Stimulated activated CD4-positive, alpha-beta T cell treated with anti-CD3 and anti-CD28 coated beads, Interleukin-2, amount 100 ng/mL, for 48 hours (primary cell): Measurements from ENCODE around the gene AKR1C2.
"Not testable (repeated sequence)": the region's sequence is repeated elsewhere in the genome, so short reads cannot be mapped to it uniquely, and the experiment has no call there.

Source experiments
- DNase-seq, 2 donors: peaks; one replicate each; pipeline ENCODE4 v3.0.0-alpha.2; 2020

AKR1C2 gene

DNA sequence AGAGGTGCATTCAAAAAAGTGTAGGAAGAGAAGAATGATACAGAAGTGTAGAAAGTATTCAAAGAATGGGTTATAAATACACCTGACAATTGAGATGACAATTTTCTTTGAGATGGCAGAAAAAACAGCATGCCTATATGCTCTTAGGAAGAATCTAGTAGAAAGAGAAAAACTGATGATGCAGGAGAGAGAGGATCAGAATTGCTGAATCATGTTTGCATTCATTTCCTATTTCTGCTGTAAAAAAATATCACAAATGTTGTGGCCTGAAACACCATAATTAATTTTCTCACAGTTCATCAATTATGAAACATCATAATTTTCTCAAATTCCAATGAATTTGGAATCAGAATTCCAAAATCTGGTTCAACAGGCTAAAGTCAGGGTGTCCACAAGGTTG, 50.3 kb downstream of the AKR1C2 start:
- DNase-seq, result no peak

DNA sequence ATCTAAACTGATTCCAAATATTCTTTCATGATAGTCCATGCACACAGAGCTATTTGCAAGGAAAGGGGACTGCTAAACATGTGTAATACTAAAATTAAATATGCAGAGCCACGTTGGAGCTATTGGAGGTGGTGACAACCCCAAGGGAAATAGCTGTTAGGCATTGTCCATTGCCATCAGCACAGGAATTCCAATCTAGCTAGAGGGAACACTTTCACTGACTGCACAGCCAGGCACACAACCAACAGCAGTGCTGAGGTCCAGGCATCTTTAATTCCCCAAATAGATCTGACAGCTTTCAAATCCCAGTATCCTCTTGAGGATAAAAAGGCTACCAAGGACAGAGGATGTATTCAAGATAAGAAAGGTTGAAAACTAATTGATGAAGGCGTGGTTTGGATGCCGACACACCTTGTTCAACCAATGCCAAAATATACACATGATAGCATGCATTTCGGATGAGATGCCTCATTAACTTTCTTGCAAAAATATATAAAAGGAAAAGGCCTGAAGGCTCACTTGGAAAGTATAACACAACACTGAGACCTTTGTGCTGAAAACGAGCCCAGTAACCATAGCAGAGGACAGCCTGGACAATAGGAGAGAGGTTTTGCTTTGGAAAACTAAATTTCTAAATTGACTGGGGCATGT, 52.0 kb downstream of the AKR1C2 start:
- not testable (repeated sequence) for DNase-seq

GRCh38 chr10:4947635-4948596, 55.7 kb downstream of the AKR1C2 start:
- DNase-seq, result no peak

- DNase-seq, result no peak
Measured at GRCh38 chr10:4947039-4947634, 56.5 kb downstream of the AKR1C2 start.

DNA sequence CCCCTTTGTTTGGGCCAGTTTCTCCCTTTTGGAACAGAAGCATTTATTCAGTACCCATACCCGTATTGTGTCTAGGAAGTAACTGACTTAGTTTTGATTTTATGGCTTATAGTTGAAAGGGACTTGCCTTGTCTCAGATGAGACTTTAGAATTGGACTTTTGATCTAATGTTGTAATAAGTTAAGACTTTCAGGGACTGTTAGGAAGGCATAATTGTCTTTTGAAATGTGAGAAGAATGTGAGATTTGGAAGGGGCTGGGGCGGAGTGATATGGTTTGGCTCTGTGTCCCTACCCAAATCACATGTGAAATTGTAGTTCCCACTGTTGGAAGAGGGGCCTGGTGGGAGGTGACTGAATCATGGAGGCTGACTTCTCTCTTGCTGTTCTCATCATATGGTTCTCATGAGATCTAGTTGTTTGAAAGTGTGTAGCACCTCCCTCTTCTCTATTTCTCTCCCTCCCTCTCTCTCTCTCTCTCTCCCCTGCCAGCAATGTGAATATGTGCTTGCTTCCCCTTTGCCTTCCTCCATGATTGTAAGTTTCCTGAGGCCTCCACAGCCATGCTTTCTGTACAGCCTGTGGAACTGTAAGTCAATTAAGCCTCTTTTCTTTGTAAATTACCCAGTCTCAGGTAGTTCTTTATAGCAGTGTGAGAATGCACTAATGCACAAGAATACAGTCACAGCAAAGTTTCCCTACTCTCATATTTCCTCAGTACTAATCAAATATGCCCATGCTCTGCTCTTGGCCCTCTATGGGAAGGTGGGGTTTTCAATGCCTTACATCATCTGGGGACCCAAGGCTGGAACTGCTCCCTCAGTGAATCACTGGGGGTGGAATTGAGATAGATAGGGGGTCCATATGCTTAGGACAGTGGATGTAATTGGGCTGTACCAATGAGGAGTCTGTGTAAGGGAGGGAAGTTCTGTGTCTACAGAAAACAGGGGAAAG, 57.6 kb downstream of the AKR1C2 start:
- no peak for DNase-seq

GRCh38 chr10:4944841-4945240, 58.8 kb downstream of the AKR1C2 start:
- DNase-seq, result no peak

DNA sequence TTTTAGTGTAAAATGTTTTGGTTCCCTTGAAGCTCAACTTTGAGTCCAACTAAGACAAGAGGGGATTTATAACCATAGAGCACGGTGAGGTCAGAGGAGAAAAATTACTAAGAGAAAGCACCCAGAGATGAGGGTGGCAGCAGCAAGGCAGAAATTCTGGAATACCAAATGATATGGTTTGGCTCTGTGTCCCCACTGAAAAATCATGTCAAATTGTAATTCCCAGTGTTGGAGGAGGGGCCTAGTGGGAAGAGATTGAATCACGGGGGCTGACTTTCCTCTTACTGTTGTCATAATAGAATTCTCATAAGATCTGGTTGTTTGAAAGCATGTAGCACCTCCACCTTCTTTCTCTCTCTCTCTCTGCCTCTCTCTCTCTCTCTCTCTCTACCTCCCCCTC, 59.8 kb downstream of the AKR1C2 start:
- DNase-seq, result no peak

- not testable (repeated sequence) for DNase-seq
Measured at GRCh38 chr10:4943416-4943815, 60.2 kb downstream of the AKR1C2 start.

GRCh38 chr10:4942931-4943330, 60.7 kb downstream of the AKR1C2 start:
- DNase-seq, result not testable (repeated sequence)

DNA sequence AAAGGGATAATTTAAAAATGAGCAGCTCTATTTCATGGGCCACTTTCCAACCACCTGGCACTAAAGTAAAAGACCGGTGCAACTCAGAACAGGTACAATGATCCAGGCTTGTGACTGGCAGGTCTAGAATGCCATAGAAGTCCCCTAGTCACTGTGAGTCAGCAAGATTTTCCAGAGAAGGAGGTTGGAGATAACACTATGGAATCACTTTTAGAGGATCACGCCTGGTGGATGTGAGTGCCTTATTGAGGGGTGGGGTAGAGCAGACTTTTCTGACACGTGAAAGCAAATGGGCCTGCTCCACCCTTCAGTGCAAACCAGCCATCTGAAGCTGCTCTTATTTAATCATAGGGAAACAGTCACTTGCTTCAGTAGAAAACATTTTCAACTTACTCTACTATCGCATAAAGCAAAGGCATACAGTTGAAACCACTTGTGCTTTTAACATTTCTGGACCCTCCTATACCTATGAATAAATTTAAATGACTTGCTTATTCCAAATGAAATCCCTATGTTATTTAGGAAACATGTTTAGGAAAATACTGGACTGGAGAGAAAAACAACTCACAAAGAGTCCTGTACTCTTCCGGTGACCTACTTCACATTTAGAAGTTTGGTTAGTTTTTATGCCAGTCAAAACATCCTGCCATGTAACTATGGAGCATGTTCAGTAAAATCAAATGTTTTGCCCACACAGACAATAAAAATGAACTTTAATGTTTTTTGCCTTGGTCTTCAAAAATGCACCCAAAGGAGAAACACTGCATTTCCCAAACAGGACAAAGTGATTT, 61.9 kb downstream of the AKR1C2 start:
- no peak for DNase-seq

DNA sequence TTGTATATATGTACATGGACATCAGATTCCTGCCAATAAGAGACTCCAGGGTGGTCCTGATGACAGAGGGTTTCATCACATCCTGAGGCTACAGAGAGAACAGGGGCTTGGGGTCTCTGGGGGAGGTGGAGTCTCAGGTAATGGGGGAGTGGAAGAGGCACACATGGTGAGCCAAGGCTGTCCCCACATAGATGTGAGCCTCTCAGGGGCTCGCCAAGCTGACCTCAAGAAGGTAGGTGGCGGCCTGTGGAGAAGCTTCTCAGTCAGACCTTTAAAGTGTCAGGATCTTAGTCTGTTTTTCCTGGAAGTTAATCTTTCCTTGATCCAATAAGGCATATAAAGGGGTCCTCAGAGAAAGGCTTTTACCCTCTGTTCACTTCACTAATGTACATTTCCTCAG, 62.7 kb downstream of the AKR1C2 start:
- not testable (repeated sequence) for DNase-seq

DNA sequence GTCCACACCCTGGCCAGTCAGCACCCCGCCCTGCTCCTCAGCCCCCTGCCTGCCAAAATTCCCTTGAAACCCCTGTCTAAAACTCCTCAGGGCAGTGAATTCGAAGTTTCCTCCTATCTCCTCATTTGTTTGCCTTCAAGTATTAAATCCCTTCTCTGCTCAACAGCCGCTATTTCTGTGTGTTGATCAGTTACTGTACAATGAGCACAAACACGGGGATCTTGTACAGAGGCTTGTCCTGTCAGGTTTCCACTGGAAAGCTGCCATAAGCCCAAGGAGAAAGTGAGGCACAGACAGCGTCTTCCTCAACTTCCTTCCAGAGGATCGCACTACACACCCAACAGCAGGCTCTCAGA, 63.6 kb downstream of the AKR1C2 start:
- not testable (repeated sequence) for DNase-seq

- no peak for DNase-seq
Measured at GRCh38 chr10:4939224-4940072, 64.2 kb downstream of the AKR1C2 start.
